HL-60/S4 treated with phorbol 12-myristate 13-acetate at 8.2 ng/mL for 4 days and 3 days (cell line): ENCODE data around the gene LOXL1.

Source experiments
- in situ Hi-C: fragments of 300-500 bp; cut with MboI; formaldehyde crosslinking; loops from 2 replicates; pipeline ENCODE4 v1.15.0; 2022; ENCODE audit warnings: low sequenced_read_pairs

LOXL1 gene

DNA sequence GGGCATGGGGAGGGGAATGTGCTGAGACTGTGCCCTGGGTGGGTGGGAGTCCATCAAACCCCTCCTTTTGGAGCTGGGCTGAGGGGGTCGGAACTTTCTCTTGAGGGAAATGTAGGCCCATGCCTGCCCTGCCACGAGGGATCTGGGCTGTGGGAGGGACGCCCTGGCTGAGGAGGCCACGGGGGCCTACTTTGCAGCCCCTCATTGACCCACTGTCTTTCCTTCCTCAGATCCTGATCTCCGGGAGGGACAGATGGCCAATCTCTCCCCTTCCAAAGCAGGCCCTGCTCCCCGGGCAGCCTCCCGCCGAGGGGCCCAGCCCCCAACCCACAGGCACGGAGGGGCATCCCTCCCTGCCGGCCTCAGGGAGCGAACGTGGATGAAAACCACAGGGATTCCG, 25.3 kb downstream of the LOXL1 start:
- in situ Hi-C loops = loop anchor here (25.0 kb wide), 1 partner anchor 361 kb away; no protein-coding TSS in a partner anchor

DNA sequence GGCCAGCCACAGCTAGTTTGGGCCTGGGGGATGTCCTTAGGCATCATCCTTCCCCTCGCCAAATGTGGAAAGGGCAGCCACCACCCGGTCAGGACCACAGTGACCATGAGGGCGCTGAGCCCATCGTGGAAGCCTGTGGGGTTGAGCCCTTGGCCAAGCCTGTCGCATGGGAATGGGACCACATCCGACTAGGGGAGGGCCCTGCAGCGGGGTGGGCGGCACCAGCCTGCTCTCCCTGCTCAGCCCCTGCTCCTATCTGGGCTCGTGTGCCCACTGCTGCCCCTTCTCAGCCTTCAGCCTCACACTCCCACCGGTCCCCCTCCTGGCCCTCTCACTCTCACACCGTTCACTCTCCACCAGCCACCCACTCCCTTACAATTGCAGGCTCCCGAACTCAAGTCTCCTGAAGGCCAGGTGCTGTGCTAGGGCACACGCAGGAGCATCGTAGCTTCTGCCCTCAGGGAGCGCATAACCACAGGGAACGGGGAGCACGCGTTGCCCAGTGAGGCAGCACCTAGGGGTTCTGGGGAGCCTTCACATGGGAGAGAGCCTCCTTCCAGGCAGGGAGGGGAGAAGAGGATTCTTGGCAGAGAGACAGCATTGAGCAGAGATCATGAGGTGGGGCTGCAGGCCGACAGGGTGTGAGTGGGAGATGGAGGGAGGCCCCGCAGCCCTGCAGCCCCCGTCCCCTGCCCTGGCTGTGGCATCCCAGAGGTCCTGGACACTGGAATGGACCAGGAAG, 26.1 kb downstream of the LOXL1 start:
- in situ Hi-C loops = loop anchor here (25.0 kb wide), 1 partner anchor 360 kb away; no protein-coding TSS in a partner anchor

DNA sequence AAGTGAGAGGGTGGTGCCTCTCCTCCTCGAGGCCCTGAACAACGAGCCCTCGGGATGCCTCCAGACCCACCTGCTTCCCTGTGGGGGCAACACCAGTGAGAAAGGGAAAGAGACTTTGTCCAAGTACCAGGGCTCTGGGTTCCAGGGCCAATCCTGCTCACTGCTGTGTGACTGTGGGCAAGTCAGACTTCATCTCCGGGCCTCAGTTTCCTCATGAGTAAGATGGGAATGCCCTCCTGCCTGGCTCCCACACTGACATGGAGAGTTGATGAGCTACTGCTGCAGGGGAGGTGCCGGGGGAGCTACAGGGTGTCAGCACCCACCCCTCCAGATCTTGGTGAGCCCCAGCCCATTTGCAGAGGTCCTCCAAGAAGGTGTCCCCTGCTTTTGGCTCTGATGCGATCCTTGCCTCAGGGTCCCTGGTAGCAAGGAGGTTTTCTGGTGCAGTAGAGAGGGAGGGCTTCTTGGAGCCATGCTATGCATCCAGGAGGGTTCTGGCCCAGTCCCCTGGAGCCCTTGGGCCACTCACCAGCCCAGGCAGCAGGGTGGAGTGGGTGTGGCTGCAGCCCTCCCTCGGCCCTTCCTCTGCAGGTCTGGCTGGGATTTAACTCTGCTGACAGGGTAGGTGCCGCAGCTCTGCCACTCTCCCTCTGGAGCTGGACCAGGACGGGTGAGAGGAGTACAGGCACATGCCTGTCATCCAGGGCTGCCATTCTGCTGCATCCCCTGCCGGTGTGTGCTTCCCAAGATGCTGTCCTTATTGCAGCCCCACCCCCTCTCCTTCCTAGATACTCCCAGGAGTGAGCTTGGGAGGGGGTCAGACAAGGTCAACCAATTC, 26.9 kb downstream of the LOXL1 start:
- in situ Hi-C loops = loop anchor here (25.0 kb wide), 1 partner anchor 359 kb away; no protein-coding TSS in a partner anchor

DNA sequence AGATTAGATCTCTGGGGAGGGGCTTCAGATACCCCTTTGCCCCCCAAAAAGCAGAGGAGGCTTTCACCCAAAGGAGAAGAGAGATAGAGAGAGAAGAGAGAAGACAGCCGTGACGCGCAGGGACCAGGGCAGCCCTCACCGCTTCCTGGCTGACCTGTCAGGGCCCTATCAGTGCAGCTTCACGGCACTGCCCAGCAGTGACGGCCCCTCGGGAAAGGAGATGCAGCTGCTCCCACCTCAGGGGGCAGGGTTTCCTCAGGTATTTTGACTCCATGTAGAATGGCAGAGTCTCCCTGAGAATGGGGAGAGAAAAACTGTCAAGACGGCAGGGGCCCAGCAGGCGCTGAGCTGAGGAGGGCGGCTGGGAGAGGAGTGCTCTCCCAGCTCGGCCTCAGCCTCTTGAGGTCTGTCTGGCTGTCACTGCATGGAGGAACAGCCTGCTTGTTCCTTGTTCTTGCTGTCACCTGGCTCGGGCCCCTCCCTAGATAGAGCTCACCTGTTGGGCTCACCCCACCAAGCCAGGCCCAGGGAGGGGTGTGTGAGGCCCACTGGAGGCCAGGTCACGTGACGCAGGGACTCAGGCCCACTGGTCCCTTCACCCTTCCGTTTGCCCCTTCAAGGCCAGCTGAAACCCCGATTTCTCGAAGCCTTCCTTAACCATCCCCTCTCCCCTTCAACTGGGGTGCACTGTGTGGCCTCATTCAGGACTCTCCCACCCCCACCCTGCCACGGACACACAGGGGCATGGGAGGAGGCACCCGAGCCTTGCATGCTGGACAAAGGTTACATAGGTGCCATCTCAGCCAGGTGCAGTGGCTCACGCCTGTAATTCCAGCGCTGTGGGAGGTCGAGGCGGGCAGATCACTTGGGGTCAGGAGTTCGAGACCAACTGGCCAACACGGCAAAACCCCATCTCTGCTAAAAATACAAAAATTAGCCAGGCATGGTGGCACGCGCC, 28.2 kb downstream of the LOXL1 start:
- in situ Hi-C loops = loop anchor here (25.0 kb wide), 1 partner anchor 358 kb away; no protein-coding TSS in a partner anchor

DNA sequence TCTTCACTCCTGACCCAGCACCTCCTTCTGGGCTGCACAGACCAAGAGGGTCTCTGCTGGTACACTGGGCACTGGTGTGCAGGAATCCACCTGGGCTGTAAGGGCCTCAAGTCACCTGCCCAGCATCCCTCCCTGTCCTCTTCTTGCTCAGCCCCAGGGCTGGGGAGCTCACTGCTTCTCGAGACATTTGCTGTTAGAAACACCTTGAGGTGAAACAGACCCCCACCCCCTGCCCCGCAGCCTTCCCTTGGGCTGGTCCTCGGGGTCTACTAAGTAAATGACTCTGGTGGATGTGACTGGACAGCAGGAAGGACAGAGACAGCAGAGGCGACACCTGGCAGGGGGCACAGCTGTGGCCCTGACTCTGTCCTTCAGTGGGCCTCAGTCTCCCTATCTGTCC, 29.1 kb downstream of the LOXL1 start:
- in situ Hi-C loops = loop anchor here (25.0 kb wide), 1 partner anchor 357 kb away; no protein-coding TSS in a partner anchor

DNA sequence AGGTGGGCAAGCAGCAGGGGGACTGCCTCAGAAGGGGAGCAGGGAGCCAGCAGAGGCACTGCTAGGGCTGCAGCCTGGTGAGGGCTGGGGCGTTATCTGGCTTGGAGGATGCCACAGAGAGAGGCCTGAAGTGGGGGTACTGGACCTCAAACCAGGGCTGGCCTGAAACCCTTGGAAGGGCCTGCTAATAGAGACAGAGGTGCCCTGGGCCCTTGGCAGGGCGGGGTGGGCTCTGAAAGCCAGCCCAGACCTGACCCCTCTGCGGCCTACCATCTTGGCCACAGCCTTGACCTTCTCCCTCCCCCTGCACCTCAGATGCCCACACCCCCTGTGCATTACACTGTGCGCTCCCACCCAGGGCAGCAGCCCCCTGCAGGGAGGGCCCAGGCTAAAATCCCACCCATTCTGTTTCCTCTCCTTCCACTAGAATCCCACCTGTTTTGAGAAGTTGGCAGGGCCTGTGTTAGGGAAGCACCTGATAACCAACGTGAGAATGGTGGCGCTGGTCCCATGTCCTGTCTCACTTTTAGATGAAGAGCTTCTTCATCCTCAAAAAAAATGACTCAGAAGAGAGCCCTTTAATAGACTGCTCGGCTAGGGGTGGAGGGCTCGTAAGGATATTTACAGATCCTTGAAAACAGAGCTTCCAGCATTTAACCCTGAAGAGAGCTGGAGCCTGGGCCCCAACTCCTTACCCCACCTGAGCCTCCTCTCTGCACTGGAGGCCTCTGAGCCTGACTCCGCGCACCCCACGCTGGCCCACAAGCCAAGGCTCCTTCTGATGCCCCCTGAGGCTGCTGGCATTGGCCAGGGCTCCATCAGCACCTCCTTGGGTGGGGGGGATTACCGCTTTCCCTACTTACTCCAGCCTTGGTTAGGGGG, 29.8 kb downstream of the LOXL1 start:
- in situ Hi-C loops = loop anchor here (25.0 kb wide), 1 partner anchor 356 kb away; no protein-coding TSS in a partner anchor

DNA sequence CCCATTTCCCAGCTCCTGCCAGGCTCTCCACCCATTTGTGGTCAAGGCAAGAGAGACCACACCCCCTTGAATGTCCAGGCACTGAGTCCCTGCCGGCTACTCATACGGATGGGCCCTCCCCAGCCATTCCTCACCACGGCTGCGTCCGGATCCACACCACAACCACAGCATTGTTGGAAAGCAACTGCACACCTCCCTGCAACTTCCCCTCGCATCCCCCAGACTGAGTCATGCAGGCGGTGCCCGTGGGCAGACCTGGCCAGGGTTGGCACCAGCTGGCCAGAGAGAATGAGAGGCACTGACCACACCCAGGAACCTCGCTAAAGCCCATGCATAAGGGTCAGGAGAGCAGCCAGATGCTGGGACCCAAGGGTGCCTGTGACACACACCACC, 30.5 kb downstream of the LOXL1 start:
- in situ Hi-C loops = loop anchor here (25.0 kb wide), 1 partner anchor 356 kb away; no protein-coding TSS in a partner anchor

DNA sequence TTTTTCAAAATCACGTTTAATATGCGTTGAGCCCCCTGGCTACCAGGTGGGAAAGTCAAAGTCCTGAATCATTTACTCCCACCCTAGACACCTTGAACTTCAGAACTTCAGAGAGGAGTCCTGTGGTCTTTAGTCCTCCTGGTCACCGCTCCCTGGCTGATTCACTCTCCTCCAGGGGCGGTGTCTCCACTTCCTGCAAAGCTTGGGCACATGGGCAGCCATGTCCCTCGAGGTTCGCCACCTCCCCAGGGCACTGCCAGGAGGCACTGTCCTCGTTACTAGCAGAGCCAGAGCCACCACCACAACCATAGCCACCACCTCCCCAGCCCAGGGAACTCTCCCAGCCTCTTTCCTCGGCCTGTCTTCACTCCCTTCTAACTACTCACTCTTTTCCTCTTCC, 31.0 kb downstream of the LOXL1 start:
- in situ Hi-C loops = loop anchor here (25.0 kb wide), 1 partner anchor 355 kb away; no protein-coding TSS in a partner anchor

DNA sequence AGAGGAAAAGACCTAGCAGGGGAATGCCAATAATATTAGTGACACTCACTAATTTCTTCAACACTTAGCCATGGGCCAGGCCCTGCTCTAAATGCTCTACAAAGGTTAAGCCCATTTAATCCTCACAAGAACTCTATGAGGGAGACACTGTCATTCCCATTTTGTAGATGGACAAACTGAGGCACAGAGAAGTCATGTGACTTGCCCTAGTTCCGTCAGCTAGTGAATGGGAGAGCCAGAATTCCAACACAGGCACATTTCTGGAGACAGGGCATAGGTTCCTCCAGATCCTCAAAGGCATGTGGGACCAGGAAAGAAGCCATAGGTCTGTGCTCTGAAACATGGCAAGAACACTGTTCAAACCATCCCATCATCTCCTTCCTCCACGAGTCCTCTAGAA, 31.5 kb downstream of the LOXL1 start:
- in situ Hi-C loops = loop anchor here (25.0 kb wide), 1 partner anchor 355 kb away; no protein-coding TSS in a partner anchor

DNA sequence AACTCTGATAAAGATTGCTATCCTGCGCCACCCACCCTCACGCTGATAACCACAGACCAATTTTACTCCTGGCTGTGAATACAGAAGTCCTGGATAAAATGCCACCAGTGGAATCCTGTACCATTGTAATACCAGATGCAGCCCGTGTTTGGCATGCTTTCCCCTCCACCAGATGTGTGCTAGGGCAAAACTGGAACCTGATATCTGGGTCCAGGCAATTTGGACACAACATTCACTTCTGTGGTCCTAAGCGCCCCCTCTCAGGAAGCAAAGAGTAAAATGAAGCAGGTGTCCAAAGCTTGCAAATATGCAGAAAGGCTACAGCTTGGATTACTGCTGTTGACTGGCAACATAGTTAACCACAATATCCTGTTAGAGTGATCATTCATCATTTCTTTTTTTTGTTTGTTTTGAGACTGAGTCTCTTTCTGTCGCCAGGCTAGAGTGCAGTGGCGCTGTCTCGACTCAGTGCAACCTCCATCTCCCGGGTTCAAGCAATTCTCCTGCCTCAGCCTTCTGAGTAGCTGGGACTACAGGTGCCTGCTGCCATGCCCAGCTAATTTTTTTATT, 32.8 kb downstream of the LOXL1 start:
- in situ Hi-C loops = loop anchor here (25.0 kb wide), 1 partner anchor 353 kb away; no protein-coding TSS in a partner anchor

DNA sequence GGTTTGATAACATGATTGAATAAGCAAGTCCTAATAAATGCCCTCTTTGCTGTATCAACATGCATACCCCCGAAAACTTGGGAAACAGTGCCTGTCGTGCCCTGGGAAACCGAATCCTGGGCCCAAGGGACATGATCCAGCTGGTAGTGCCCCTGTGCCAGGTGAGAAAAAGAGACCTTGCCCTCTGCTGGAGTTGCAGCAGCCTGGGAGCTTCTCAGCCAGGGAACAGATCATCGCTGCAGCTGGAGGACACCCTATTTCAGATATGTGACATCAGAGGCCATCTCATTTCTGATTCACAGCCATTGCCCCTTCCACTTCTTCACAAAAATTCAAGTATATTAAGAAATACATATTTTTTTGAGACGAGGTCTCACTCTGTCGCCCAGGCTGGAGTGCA, 33.5 kb downstream of the LOXL1 start:
- in situ Hi-C loops = loop anchor here (25.0 kb wide), 1 partner anchor 352 kb away; no protein-coding TSS in a partner anchor

DNA sequence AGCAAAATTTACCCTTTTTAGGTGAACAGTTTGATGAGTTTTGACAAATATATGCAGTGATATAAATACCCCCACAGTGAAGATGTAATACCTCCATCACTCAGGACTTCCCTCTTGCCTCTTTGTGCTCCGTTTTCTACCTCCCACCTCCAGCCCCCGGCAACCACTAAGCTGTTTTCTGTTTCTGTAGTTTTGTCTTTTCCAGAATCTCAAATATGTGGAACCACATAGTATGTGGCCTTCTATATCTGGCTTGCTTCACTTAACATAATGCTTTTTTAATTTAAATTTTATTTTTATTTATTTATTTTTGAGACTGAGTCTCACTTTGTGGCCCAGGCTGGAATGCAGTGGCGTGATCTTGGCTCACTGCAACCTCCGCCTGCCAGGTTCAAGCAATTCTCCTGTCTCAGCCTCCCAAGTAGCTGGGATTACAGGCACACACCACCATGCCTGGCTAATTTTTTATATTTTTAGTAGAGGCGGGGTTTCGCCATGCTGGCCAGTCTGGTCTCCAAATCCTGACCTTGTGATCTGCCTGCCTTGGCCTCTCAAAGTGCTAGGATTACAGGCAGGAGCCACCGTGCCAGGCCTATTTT, 34.3 kb downstream of the LOXL1 start:
- in situ Hi-C loops = loop anchor here (25.0 kb wide), 1 partner anchor 352 kb away; no protein-coding TSS in a partner anchor

DNA sequence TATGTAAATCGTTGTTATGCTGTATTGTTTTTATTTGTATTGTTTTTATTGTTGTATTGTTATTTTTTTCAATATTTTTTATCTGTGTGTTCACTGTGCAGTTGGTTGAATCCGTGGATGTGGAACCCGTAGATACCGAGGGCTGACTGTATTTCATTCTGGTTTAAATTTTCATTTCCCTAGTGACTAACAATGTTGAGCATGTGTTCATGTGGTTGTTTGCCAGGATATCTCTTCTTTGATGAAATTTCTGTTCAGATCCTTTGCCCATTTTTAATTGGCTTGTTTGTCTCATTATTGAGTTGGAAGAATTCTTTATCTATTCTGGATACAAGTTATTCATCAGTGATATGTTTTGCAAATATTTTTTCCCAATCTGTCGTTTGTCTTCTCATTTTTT, 36.2 kb downstream of the LOXL1 start:
- in situ Hi-C loops = loop anchor here (25.0 kb wide), 1 partner anchor 350 kb away; no protein-coding TSS in a partner anchor

DNA sequence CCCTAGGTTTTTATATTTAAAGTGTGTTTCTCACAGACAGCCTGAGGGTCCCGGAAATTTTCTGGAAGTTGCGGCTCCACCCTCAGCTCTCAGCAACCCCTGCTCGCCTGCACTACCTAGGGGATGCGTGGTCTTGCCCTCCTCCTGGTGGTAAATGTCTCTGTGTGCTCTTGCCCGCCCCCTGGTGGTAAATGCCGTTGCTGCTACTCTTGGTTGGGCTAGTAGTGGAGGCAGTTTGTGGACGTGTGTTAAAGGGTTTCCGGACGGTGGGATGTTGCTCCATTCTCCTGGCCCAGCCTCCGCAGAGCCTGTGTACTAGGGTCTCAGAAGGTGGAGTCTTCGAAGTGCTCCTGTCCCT, 38.5 kb downstream of the LOXL1 start:
- in situ Hi-C loops = loop anchor here (25.0 kb wide), 1 partner anchor 348 kb away; no protein-coding TSS in a partner anchor

DNA sequence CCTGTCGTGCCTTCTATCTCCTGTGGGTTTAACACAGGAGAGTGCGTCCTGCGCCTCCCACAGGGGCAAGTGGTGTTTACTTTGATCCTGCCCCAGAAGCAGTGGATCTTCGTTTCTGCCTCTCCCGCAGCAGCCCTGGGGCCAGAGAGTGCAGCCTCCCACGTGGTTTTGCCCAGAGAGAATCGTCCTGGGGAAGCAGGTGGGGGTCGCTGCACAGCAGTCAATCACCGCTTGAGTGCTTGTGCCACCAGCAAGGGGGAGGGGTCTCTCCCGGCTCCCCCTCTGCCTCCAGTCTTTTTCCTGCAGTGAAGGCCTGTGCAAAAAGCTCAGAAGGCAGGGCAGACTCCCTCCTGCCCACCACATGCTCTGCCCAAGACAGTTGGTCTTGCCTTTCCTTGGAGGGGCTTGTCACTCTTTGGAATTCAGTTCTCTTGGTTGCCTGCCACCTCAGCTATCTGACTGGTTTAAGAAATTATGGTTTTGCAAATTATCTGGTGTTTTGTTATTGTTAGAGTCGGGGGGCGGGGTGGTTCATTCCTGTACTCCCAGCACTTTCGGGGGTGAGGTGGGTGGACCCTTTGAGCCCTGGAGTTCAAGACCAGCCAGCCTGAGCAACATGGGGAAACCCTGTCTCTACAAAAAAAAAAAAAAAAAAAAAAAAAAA, 39.0 kb downstream of the LOXL1 start:
- in situ Hi-C loops = loop anchor here (25.0 kb wide), 1 partner anchor 347 kb away; no protein-coding TSS in a partner anchor

DNA sequence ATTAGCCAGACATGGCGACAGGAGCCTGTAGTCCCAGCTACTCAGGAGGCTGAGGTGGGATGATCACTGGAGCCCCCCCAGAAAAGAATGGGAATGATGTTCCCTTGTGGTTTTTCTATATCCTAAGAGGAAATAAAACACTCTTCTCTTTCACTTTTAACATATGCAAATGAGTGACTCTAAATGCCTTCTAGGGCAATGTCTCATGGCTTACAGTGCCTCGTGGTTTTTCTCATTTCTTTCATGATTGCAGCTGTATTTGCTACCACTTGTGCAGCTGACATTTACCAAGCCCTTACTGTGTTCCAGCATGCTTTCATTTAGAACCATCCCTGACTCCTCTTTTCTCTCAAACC, 39.5 kb downstream of the LOXL1 start:
- in situ Hi-C loops = loop anchor here (25.0 kb wide), 1 partner anchor 347 kb away; no protein-coding TSS in a partner anchor

DNA sequence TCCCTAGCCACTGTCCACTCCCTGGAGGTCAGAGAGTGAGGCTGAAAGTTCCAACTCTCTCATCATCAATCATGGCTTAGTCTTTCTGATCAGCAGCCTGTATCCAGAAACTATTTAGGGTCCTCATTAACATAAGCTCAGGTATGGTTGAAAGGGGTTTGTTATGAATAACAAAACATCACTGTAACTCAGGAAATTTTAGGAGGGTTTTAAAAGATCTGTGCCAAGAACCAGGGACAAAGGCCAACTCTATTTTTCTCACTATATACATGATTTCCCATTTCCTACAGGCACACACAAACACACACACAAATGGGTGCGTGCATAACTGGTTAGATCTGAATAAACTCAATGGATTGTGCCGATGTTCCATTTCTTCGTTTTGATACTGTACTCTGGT, 42.2 kb downstream of the LOXL1 start:
- in situ Hi-C loops = loop anchor here (25.0 kb wide), 1 partner anchor 344 kb away; no protein-coding TSS in a partner anchor
